HG03457 (cell line): ENCODE results near the gene HNRNPU.

Experiments used
- ATAC-seq: cut with Tn5 transposase; IDR thresholded peaks from one replicate; pipeline ENCODE4 v1.9.1; 2021; ENCODE audit warnings: moderate number of reproducible peaks; ENCODE audit not compliant: unreplicated experiment

The HNRNPU gene

GRCh38 chr1:244864253-244865027 lies at the start of gene HNRNPU:
HNRNPU (minus strand) TSS chr1:244864543; CDS start chr1:244864307, 236 bp downstream.
- ATAC-seq = peak; percentile 44

GRCh38 chr1:244913806-244914205 lies 49.5 kb upstream of the HNRNPU start:
- no peak for ATAC-seq

DNA sequence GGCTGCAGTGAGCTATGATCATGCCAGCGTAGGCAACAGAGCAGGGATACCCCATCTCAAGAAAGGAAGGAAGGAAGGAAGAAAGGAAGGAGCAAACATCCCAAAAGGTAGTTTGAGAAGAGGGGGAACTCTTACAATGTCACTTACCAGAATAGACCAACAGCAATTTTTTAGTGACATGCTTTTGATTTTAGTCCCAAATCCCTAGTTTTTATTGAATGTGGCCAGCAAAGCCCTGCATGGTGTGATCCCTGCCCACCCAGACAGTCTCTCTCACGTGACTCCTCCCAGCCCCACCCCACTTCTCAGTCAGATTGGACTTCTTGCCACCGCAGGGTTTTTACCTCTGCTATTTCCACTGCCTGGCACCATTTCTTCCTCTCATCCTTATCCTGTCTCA lies 39.8 kb upstream of the HNRNPU start:
- no peak for ATAC-seq

GRCh38 chr1:244901400-244902015 lies 37.2 kb upstream of the HNRNPU start:
- ATAC-seq = no peak

- ATAC-seq = no peak
Observed at GRCh38 chr1:244897476-244898254, 33.3 kb upstream of the HNRNPU start.

DNA sequence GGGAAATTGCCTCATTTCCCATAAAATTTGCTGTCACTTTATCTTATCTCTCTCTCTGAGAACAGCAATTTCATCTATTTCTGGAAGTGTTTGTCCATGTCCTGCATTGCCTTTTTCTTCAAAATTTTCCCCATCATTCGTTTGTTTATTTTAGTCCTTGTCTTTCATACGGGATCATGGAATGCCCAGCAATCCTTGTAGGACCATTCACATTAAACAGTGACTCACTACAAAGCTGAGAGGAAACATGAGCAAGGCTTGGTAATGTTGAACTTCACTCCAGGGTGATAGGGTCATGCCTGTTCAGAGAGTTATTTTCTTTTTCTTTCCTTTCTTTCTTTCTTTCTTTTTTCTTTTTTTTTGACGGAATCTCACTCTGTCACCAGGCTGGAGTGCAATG lies 32.2 kb upstream of the HNRNPU start:
- no peak for ATAC-seq

DNA sequence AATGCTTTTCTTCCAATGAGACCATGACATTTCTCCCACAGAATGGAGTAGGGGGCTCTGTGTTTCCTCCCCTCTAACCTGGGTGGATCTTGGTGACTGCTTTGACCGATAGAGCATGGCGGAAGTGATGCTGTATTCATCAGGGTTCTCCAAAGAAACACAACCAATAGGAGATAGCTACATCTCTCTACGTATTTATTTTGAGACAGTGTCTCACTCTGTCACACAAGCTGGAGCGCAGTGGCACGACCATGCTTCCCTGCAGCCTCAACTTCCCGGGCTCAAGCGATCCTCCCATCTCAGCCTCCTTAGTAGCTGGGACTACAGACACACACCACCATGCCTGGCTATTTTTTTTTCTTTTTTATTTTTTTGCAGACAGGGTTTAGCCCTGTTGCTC lies 29.5 kb upstream of the HNRNPU start:
- no peak for ATAC-seq

DNA sequence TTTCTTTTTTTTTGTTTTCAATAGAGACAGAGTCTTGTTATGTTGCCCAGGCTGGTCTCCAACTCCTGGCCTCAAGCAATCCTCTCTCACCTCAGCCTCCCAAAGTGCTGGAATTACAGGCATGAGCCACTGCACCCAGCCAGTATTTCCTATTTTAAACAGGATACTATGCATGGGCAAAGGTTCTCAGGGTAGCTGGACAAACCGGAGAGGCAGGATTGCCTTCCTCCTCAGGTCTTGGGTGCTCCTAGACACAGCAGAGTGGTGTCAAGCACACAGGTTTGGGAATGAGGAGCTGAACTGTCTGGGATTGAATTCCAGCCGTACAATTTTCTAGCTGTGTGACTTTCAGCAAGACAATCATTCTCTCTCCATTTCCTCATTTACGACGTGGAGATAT lies 22.9 kb upstream of the HNRNPU start:
- no peak for ATAC-seq

GRCh38 chr1:244881552-244882280 lies 17.4 kb upstream of the HNRNPU start:
- ATAC-seq = no peak

GRCh38 chr1:244878681-244879080 lies 14.3 kb upstream of the HNRNPU start:
- ATAC-seq = no peak

GRCh38 chr1:244876228-244876910 lies 12.0 kb upstream of the HNRNPU start:
- ATAC-seq = no peak

DNA sequence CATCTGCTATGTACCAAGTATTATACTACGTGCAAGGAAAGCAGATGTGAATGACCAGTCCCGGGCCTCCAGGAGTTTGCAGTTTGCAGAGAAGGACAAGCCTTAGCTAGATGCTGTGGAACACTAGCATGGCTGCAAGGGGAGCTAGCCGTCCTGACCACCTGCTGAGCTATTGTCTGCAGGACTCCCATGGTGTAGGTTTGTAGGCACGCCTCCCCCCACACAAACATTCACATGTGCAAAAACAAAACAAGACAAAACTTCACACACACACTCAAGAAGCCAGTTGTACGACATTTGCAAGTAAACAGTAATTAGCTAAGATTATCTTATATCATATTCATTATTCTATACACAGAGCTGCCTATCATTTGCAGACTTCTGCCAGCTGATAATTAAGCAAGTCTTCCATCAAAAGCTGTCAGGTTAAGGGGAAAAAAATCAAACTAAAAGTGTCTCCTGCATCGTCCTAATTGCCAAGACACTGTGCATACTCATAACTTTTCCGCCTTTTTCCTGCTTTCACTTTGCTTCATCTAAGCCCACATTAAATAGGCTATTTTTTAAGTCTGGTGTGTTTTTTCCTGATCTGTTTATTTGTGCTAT lies 10.7 kb upstream of the HNRNPU start:
- ATAC-seq = no peak

DNA sequence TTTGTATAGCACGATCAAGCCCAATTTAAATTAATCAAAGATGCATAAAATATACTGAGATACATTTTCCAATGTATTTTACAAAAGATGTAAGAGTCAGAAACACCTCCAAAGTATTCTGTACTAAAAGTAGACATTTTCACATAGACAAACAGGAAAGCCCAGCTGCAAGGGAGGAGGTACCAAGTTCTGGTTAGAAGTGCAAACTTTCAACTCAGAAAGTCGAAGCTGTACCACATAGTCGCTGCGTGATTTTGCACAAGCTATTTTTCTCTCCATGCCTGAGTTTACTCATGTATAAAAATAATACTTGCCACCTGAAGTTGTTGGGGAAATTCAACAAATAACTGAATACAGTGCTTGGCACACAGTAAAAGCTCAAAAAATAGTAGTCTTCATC lies 5.6 kb upstream of the HNRNPU start:
- ATAC-seq = no peak

DNA sequence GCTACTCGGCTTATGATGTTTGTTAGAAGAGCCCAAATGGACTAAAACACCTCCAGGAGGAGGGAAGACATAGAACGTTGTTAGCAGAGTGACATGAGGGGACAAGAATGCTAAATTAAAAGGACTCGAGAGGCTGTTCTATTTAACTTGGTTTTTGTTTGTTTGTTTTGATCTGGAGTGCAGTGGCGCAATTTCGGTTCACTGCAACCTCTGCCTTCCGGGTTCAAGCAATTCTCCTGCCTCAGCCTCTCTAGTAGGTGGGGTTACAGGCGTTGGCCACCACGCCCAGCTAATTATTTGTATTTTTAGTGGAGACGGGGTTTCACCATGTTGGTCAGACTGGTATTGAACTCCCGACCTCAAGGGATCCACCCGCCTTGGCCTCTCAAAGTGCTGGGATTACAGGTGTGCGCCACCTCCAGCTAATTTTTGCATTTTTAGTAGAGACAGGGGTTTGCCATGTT lies 5.1 kb upstream of the HNRNPU start:
- no peak for ATAC-seq

DNA sequence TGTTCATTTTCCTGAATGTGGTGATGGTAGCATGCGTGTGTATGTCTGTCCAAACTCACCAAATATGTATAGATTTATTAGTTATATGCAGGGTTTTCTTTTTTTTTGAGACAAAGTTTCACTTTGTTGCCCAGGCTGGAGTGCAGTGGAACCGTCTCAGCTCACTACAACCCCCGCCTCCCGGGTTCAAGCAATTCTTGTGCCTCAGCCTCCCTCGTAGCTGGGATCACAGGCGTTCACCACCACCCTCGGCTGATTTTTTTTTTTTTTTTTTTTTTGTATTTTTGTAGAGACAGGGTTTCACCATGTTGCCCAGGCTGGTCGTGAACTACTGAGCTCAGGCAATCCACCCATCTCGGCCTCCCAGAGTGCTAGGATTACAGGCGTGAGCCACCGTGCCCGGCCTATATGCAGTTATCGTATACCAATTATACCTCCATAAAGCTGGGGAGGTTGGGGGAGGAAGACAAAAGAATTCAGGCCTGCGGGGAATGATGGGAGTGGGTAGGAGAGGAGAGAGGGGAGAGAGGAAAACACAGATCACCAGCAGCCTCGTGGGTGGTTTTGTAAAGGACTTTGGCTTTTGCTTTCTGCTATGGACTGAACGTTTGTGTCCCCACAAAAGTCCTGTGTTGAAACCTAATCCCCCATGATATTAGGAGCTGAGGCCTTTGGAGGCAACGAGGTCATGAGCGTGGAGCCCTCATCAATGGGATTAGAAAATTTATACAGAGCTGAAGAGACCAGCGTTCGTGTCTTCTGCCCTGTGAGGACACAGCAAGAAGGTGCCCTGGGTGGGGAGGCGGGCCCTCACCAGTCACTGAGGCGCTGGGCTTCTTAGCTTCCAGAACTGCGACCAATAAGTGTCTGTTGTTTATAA lies 4.4 kb upstream of the HNRNPU start:
- ATAC-seq = no peak

DNA sequence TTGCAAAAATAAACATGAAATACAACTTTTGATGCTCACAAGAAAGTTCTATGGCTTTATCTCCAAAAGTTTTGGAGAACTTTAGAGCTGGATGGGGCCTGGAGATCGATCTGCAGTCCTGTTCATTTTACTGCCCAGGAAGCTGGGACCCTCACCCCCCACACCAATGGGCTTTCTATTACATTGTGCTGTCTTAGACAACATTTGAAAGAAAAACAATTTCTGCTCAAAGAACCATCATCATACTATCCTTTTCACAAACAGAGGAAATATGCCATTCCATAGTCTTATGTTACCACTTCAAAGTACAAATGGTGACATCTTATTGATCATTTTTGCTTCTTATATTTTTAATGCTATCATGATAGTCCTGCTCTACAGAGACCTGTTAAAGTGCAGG lies 2.0 kb upstream of the HNRNPU start:
- ATAC-seq = no peak

- no peak for ATAC-seq
Observed at GRCh38 chr1:244865820-244866219, 1.5 kb upstream of the HNRNPU start.

DNA sequence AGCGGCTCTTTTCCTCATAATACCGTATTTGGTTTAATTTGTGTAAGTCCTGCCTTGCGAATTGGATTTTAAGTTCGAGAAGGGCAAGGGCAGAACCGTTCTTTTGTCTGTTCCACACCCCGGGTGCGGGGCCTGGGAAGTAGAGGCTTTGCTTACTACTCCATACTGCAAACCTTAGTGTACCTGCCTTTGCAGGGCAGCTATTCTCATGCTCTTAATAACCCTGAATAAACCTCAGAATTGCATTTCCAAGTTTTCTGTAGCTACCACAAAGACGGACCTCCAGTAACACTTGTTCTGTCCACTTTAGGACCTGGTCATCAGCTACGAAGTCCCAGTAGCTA lies 657 bp upstream of the HNRNPU start:
- ATAC-seq = no peak
